ENCODE measurements around the gene CIRBP. TPM values are rescaled to one million over a fixed set of nuclear protein-coding genes. Genes with fewer than 3 reads are reported as not detected.
"Not testable (repeated sequence)": the region's sequence is repeated elsewhere in the genome, so short reads cannot be mapped to it uniquely, and the experiment has no call there.

CIRBP gene
- total RNA-seq, 3 donors from 2014 or later, result 269 to 294 (median 285) TPM

- not testable (repeated sequence) for ATAC-seq; H3K36me3 Mint-ChIP-seq (ENCODE audit: insufficient read depth); H3K4me3 Mint-ChIP-seq; H3K9me3 Mint-ChIP-seq; DNase-seq; H3K27me3 Mint-ChIP-seq (ENCODE audit: low read depth)
- H3K4me1 Mint-ChIP-seq (ENCODE audit: low read depth), result peaks cover 19% of the 10 kb centered on the region
Measured at GRCh38 chr19:1246265-1247087, 22.7 kb upstream of the CIRBP start.

- Mint-ChIP-seq H3K36me3 (ENCODE audit: insufficient read depth) (peaks cover 5% of the 10 kb centered on the region), H3K27me3 (ENCODE audit: low read depth) (no peaks in the 10 kb centered on the region), H3K9me3 (no peaks in the 10 kb centered on the region), H3K4me3 (peak overlapping the region; percentile 29), H3K4me1 (ENCODE audit: low read depth) (peaks cover 15% of the 10 kb centered on the region)
- ATAC-seq (no peak), DNase-seq (no peak)
Measured at GRCh38 chr19:1247748-1248138, 21.4 kb upstream of the CIRBP start.

GRCh38 chr19:1248139-1248785 lies 20.9 kb upstream of the CIRBP start, which contains the start of gene MIDN:
TSS of gene MIDN (plus strand) at chr19:1248583. CDS start at chr19:1250297, 1,714 bp downstream.
- Mint-ChIP-seq H3K9me3 (no peaks in the 10 kb centered on the region), H3K4me3 (peak within 1 kb of the TSS; percentile 74), H3K36me3 (ENCODE audit: insufficient read depth) (peaks cover 5% of the 10 kb centered on the region), H3K27me3 (ENCODE audit: low read depth) (no peaks in the 10 kb centered on the region), H3K4me1 (ENCODE audit: low read depth) (peaks cover 13% of the 10 kb centered on the region)
- DNase-seq (peak; percentile 67), ATAC-seq (peak; percentile 6 to 7)

GRCh38 chr19:1248786-1249297 lies 20.3 kb upstream of the CIRBP start:
- Mint-ChIP-seq H3K9me3 (no peaks in the 10 kb centered on the region), H3K4me1 (ENCODE audit: low read depth) (peaks cover 16% of the 10 kb centered on the region), H3K4me3 (peak overlapping the region; percentile 74), H3K36me3 (ENCODE audit: insufficient read depth) (peaks cover 5% of the 10 kb centered on the region), H3K27me3 (ENCODE audit: low read depth) (no peaks in the 10 kb centered on the region)
- ATAC-seq, result peak; percentile 39 to 41
- peak; percentile 85 for DNase-seq

- no peaks in the 10 kb centered on the region for H3K27me3 Mint-ChIP-seq (ENCODE audit: low read depth)
- H3K4me1 Mint-ChIP-seq (ENCODE audit: low read depth), result peaks cover 16% of the 10 kb centered on the region
- H3K36me3 Mint-ChIP-seq (ENCODE audit: insufficient read depth), result peaks cover 5% of the 10 kb centered on the region
- DNase-seq (peak; percentile 93), ATAC-seq (peak; percentile 64)
- H3K4me3 Mint-ChIP-seq, result peak overlapping the region; percentile 79
- no peaks in the 10 kb centered on the region for H3K9me3 Mint-ChIP-seq
Measured at GRCh38 chr19:1249298-1249989, 19.7 kb upstream of the CIRBP start.

GRCh38 chr19:1249990-1250436 lies 19.1 kb upstream of the CIRBP start:
- Mint-ChIP-seq H3K9me3 (no peaks in the 10 kb centered on the region), H3K36me3 (ENCODE audit: insufficient read depth) (peaks cover 11% of the 10 kb centered on the region), H3K4me3 (peak overlapping the region; percentile 79), H3K27me3 (ENCODE audit: low read depth) (no peaks in the 10 kb centered on the region), H3K4me1 (ENCODE audit: low read depth) (peaks cover 18% of the 10 kb centered on the region)
- DNase-seq (no peak), ATAC-seq (no peak)

- Mint-ChIP-seq H3K36me3 (ENCODE audit: insufficient read depth) (peaks cover 14% of the 10 kb centered on the region), H3K27me3 (ENCODE audit: low read depth) (no peaks in the 10 kb centered on the region), H3K9me3 (no peaks in the 10 kb centered on the region), H3K4me3 (peak overlapping the region; percentile 90), H3K4me1 (ENCODE audit: low read depth) (peaks cover 21% of the 10 kb centered on the region)
- ATAC-seq (no peak), DNase-seq (peak; percentile 48)
Measured at GRCh38 chr19:1250437-1251260, 18.5 kb upstream of the CIRBP start.

- Mint-ChIP-seq H3K9me3 (no peaks in the 10 kb centered on the region), H3K27me3 (ENCODE audit: low read depth) (no peaks in the 10 kb centered on the region), H3K36me3 (ENCODE audit: insufficient read depth) (peaks cover 14% of the 10 kb centered on the region), H3K4me1 (ENCODE audit: low read depth) (peaks cover 20% of the 10 kb centered on the region), H3K4me3 (peak overlapping the region; percentile 90)
- no peak for ATAC-seq
- peak; percentile 58 for DNase-seq
Measured at GRCh38 chr19:1251330-1252220, 17.6 kb upstream of the CIRBP start.

- ATAC-seq (no peak), DNase-seq (peak; percentile 50)
- Mint-ChIP-seq H3K4me1 (ENCODE audit: low read depth) (peaks cover 21% of the 10 kb centered on the region), H3K9me3 (no peaks in the 10 kb centered on the region), H3K4me3 (peak overlapping the region; percentile 90), H3K27me3 (ENCODE audit: low read depth) (no peaks in the 10 kb centered on the region), H3K36me3 (ENCODE audit: insufficient read depth) (peaks cover 15% of the 10 kb centered on the region)
Measured at GRCh38 chr19:1252221-1252820, 16.8 kb upstream of the CIRBP start.

- peaks cover 27% of the 10 kb centered on the region for H3K4me1 Mint-ChIP-seq (ENCODE audit: low read depth)
- no peaks in the 10 kb centered on the region for H3K27me3 Mint-ChIP-seq (ENCODE audit: low read depth)
- DNase-seq, result peak; percentile 68
- no peaks in the 10 kb centered on the region for H3K9me3 Mint-ChIP-seq
- peak; percentile 13 to 19 for ATAC-seq
- peaks cover 19% of the 10 kb centered on the region for H3K36me3 Mint-ChIP-seq (ENCODE audit: insufficient read depth)
- peak overlapping the region; percentile 90 for H3K4me3 Mint-ChIP-seq
Measured at GRCh38 chr19:1252821-1253513, 16.2 kb upstream of the CIRBP start.

GRCh38 chr19:1253514-1254080 lies 15.5 kb upstream of the CIRBP start:
- H3K9me3 Mint-ChIP-seq, result no peaks in the 10 kb centered on the region
- peaks cover 33% of the 10 kb centered on the region for H3K4me1 Mint-ChIP-seq (ENCODE audit: low read depth)
- peaks cover 19% of the 10 kb centered on the region for H3K36me3 Mint-ChIP-seq (ENCODE audit: insufficient read depth)
- no peaks in the 10 kb centered on the region for H3K27me3 Mint-ChIP-seq (ENCODE audit: low read depth)
- no peak for DNase-seq
- H3K4me3 Mint-ChIP-seq, result peak overlapping the region; percentile 67
- ATAC-seq, result no peak

- peak overlapping the region; percentile 35 for H3K4me3 Mint-ChIP-seq
- ATAC-seq (no peak), DNase-seq (no peak)
- no peaks in the 10 kb centered on the region for H3K27me3 Mint-ChIP-seq (ENCODE audit: low read depth)
- no peaks in the 10 kb centered on the region for H3K9me3 Mint-ChIP-seq
- peaks cover 38% of the 10 kb centered on the region for H3K4me1 Mint-ChIP-seq (ENCODE audit: low read depth)
- peaks cover 19% of the 10 kb centered on the region for H3K36me3 Mint-ChIP-seq (ENCODE audit: insufficient read depth)
Measured at GRCh38 chr19:1254081-1254527, 15.0 kb upstream of the CIRBP start.

Data from activated T-cell treated with anti-CD3 and anti-CD28 coated beads, Interleukin-2, amount 50 U/mL, for 4 hours (primary cell).